Fibroblast of lung (primary cell): ENCODE data around the gene PDZD4.

Experiments used
- CTCF ChIP-seq, 2 donors: IDR thresholded peaks in 1 of 2; conservative IDR thresholded peaks in 1 of 2; 1 replicate in 1 of 2; 2 replicates in 1 of 2; pipeline ENCODE4 v1.5.1; 2011 to 2012; ENCODE audit warnings: low read length in 2 of 2, control low read depth in 1 of 2, inconsistent platforms in 1 of 2, low read depth in 1 of 2, mild to moderate bottlenecking in 1 of 2
- EZH2 ChIP-seq: IDR thresholded peaks from 2 replicates; pipeline ENCODE4 v1.5.1; 2012; ENCODE audit warnings: low read length, control low read depth, mild to moderate bottlenecking; ENCODE audit errors: missing control alignments

DNA sequence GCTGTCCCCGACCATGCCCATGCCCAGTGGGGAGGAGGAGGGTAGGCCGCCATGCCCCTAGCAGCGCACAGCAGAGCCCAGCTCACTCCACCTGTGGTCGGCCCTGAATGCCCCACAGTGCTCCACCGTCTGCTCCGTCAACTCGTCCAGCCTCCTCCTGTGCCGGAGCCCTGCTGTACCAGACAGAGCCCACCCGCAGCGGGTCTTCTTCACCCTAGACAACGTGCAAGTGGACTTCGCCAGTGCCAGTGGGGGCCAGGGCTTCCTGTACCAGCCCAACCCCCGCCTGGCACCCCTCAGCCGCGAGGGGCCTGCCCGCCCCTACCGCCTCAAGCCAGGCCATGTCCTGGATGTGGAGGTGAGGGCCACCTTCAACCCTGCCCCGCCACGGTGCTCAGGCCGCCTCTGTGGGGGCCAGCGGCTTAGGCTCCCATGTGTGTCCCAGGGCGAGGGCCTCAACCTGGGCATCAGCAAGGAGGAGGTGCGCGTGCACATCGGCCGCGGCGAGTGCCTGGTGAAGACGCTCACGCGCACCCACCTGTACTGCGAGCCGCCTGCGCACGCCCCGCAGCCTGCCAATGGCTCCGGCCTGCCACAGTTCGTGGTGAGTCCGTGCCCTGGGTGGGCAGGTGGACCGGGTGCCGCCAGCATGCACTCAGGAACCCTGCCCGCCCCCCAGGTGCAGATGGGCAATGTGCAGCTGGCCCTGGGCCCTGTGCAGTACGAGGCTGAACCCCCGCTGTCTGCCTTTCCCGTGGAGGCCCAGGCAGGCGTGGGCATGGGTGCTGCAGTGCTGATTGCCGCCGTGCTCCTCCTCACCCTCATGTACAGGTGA is 56.4 kb downstream of the PDZD4 start:
- TF ChIP-seq CTCF (conservative IDR thresholded peaks at IDR 0.05 in 1 of 2, IDR thresholded peaks at IDR 0.05 in 1 of 2; ENCODE audit: low read depth in 1 of 2, low read length in 2 of 2) (no peak), EZH2 (no peak)
